NCI-H2081 (cell line): ENCODE data around the gene TMEM60.
A peak's percentile ranks its signal among the peaks of the same experiment; 100 is the strongest.
"Not testable (repeated sequence)": the region's sequence is repeated elsewhere in the genome, so short reads cannot be mapped to it uniquely, and the experiment has no call there.

ENCODE experiments used
- DNase-seq, 2 experiments: peaks; one replicate each; lab custom pipeline; 2025; lab: John Stamatoyannopoulos, UW

Gene TMEM60, protein sequence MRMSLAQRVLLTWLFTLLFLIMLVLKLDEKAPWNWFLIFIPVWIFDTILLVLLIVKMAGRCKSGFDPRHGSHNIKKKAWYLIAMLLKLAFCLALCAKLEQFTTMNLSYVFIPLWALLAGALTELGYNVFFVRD

DNA sequence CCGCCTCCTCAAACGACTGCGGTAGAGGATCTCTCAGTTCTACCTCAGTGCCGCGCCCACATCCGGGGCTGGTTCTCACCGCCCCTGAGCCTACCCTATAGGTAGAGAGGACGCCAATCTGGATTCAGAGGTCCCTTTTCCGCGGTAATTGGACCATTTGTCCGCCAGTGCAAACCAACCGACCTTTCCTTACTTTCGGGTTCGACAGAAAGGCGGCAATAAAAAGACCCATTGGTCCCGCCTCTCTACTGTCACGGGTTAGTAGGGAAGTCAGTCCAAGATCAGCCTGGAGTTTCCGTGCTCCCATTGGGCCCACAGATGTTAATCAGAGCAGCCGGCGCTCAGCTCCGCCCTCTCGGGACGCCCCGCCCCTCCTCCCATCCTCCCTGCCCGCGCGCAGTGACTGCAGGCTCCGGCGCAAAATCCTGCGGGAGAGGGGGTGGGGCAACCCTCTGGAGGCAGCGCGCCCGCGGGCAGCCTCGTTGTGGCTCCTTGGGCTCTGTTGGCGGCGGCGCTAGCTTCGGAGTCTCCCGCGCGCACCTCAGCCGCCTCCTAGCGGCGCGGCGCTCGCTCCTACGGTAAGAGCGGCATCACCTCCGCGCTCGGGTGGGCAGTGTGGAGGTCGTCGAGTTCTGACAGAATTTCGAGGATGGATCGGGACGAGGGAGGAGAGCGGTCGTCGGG is at the start of gene TMEM60, which contains the start of gene PHTF2:
TMEM60 (minus strand) TSS at position 41 of the 684 bp plus-strand sequence. CDS start 4,061 bp downstream, outside the sequence.
PHTF2 (plus strand) TSS at position 380 of the 684 bp plus-strand sequence.
- peak; percentile 100 for DNase-seq

DNA sequence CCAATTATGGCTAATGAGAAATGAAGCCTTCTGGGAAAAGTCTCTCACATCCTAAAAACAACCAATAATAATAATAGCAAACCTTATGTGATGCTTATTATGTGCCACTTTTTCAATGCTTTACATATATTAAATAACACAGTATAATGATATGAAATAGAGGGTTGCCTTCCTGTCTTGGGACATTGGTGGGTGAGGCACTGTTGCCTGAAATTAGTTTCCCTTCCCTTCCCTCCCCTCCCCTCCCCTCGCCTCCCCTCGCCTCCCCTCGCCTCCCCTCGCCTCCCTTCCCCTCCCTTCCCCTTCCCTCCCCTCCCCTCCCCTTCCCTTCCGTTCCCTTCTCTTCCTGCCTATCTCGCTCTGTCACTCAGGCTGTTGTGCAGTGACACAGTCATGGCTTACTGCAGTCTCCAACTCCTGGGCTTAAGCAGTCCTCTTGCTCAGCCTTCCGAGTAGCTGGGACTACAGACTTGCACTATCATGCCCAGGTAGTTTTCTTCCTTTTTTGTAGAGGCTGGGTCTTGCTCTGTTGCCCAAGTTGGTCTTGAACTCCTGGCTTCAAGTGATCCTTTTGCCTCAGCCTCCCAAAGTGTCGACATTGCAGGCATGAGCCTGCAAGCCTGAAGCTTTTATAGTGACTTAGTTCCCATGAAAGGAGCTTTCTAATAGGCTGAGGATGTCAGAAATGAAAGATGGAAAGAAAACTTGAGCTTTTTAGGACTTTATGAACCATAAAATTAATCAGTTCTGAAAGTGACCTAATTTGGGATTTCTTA is 48.3 kb upstream of the TMEM60 start:
- no peak for DNase-seq

DNA sequence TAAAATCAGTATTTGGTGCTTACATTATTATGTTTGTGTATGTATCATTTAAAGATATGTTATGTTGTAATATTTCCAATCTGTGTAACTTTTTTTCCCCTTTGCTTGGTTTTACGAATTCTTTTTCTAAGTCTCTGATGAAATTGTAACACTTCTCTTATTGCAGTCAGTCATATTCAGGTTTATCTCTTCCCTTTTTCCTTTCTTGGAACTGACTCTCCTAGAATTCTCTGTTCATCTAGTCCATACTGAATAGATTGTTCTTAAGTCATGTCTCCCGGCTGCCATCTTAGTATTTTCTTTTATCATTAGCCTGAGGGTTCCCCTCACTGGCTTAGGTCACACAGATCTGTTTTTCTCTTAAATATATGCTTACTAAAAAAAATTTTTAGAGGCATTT is 45.0 kb upstream of the TMEM60 start:
- DNase-seq = no peak

DNA sequence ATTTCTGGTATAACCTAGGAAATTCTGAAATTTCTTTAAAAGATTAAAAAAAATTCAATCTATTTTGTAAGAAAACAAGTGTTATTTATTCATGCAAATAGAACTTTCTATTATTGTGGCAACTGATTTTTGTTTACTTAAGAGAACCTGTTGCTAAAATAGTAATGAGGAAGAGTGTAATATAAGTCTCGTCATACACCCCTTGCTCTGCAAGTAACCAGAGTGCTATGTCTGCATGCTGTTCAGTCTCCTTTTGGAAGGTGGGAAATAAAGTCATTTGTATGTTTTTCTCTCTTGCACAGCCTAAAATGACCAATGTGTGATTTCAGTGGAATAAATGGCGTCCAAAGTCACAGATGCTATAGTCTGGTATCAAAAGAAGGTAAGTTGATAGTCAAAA is 41.7 kb upstream of the TMEM60 start:
- DNase-seq = no peak

DNA sequence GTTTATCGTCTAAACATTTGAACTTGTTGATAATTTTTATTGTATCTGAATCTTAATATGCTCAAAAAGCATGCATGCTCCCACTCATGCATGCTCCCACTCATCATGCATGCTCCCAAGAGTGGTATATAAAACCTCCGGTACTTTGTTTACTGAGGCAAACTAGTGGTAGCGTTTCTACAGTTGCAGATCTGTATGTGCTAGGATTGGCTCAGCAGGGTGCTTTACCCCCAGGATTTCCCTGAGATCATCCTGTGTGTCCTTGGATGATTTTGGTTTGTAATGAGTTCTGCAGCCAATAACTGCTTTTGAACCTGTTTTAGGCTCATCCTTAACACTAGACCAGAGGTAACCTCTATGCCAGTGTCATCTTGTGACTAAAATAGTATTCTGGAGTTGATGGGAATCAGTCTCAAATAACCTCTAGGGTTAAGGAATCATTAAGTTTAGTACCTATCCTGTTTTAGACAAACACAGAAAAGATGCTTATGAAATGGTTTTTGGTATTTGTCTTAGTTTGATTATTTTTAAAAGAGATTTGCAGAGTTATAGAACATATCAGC is 40.8 kb upstream of the TMEM60 start:
- peak in 1 of 2 experiments; percentile 63 for DNase-seq

DNA sequence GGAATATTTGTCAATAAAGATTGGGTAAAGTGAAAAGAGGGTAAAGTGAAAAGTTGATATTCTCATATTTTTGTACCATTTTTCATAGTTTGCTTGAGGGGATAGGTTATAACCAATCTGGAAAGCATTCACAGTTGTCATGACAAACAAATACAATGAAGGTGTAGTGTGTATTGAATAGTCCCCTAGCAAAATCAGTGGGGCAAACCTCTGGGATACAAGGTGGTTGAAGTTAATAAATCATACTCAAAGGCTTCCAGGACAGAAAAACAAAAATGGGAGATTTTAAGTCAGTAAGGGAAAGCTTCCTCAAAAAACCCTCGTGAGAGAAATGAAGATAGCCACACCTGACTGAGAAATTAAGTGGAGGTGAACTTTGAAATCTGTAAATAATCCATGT is 39.7 kb upstream of the TMEM60 start:
- DNase-seq = peak; percentile 6 to 51

DNA sequence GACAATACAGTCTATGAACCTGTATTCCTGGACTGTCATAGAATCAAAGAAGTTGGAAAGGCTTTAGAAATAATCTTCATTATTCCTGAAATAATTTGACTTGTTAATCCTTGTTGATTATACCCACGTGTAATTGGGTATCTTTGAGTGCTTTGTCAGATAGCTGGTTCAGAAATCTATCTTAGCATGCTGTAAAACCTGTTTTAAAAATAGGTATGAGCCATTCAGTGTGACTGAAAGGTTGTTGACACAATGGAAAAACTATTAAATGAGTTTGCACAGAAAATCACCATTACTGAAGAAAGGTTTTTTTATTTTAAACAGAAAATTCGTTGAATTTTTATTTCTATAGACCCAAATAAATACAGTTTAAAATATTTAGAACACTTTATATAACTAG is 39.0 kb upstream of the TMEM60 start:
- DNase-seq = peak; percentile 50 to 77

DNA sequence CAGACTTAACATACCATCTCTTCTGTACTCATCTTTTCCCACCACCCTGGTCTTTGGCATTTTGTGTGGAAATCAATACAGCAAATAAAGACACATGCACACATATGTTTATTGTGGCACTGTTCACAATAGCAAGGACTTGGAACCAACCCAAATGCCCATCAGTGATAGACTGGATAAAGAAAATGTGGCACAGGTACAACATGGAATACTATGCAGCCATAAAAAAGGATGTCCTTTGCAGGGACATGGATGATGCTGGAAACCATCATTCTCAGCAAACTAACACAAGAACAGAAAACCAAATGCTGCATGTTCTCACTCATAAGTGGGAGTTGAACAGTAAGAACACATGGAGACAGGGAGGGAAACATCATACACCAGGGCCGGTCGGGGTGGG is 38.2 kb upstream of the TMEM60 start:
- DNase-seq = not testable (repeated sequence)

DNA sequence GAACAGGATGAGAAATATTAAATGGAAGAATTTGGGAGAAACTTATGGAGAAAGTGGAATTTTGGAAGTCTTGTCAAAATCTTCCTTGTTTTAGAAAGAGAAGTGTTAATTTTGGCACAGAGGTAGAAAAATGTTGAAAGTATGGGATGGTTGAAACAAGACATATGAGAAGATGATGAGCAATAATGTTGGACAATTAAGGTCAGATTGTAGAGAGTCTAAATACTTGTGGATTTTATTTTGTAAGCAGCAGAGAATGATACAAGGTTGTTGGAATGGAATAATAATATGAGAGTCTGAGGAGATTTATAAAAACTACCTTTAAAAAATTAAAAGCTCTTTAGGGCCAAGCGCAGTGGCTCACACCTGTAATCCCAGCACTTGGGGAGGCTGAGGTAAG is 34.9 kb upstream of the TMEM60 start:
- DNase-seq = no peak

DNA sequence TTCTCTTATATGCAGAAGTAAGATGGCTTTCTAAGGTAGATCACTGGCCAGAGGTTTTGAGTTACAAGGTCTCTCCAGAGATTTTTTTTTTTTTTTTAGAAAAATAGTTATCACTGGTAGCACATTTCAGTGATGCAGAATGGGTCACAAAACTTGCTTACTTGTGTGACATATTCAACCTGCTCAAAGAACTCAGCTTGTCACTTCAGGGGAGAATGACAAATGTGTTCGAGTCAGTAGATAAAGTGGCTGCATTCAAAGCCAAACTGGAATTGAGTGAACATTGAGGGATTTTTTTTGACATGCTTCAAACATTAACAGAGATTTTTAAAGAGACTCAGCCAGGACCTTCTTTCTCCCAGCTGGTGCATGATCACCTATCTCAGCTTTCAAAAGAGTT is 33.7 kb upstream of the TMEM60 start:
- no peak for DNase-seq

DNA sequence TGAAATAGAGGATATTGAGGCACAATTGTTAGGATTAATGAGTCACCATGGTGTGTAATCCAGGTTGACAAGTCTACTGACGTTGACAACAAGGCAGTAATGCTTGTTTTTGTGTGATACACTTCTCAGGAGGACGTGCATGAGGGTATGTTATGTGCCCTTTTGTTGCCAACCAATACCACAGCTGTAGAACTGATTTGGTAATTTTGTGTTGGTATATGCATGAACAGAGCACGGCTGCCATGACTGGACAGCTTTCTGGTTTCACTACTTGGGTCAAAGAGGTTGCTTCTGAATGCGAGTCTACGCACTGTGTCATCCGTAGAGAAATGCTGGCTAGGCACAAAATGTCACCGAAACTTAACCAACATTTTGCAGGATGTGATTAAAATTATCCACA is 33.2 kb upstream of the TMEM60 start:
- no peak for DNase-seq

DNA sequence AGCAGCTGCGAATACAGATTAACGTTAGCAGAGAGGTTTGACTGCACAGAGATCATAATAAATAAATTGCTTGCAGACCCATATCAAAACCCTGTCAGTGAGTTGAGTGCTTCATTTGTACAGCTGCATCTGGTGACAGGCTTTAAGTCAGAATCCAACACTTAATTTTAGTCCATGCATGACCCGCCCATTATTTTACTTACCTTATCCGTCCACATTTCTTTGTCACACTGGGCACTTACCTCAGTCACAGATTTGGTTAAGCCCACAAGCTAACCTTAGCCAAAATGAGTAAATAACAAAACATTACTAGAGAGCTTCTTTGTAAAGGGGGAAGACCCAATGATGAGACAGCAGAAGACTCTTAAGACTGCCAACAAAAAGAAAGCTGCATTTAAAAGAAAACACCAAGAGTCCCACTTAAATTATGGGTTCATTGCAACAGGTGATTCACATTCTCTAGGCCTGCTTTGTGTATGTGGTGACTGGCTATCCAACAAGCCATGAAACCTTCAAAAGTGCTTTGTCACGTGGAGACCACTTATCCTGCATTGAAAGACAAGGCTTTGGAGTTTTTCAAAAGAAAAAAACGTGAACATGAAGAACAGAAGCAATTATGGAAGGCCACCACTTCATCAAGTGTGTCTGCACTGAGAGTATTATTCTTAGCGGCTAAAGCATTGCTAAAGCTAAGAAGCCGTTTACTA is 32.6 kb upstream of the TMEM60 start:
- peak; percentile 48 to 87 for DNase-seq

DNA sequence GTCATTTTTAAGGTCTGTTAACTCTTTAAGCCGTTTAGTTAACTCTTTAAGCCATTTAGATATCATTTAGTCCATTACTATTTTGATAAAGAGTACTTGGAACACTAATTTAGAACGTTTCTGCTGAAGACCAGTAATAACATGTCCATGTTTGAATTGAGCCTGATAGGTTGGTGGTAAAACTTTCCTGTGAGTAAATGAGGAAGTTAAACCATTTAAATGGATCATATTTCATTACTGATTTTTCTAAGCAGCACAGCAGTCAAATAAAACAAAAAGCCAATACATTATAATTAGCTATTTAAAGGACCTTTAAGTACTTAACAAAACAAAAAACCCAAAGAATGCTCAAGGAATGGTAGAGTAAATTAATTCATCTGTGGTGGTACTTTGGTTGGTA is 29.8 kb upstream of the TMEM60 start:
- peak in 1 of 2 experiments; percentile 60 for DNase-seq

DNA sequence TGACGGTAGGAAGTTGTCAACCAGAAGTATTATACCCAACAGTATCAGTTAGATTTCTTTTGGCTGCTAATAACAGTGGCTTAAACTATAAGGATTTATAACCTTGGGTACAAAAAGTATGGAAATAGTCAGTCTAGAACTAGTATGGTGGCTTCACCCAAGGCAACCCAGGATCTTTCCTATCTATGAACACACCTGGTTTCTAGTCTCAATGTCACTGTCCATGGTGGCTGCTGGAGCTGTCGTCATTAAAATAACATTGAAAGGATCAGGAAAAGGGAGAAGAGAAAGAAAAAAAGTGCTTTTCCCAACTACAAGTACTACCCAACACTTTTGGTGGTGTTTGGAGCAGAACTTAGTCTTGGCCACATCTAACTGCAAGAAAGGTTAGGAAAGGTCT is 28.1 kb upstream of the TMEM60 start:
- DNase-seq = peak; percentile 17 to 59

DNA sequence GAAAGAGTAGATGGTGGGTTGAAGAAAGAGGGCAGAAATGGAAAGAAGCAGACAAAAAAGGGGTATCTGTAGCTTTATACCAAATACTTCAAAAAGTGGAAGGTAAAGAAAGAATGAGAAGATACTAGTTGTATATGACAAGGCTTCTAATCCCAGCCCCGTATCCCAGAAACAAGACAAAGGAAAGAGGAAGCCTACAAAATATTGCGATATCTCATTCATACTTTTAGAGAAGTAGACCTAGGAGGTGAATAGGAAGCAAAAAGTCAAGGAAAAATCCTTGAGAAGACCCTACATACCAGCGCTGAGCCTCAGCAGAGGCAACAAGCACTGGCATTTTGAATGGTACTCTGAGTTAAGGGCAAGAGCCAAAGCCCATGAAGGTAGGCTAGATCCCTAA is 26.9 kb upstream of the TMEM60 start:
- DNase-seq = no peak

DNA sequence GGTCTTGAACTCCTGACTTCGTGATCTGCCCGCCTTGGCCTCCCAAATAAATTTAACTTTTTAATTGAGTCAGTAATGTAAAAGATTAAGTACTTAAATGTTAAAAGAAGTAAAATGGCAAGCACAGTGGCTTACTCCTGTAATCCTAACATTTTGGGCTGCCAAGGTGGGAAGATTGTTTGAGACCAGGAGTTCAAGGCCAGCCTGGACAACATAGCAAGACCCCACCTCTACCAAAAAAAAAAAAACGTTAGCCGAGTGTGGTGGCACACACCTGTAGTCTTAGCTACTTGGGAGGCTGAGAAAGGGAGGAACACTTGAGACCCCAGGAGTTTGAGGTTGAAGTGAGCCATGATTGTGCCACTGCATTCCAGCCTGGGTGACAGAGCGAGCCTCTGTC is 26.4 kb upstream of the TMEM60 start:
- DNase-seq = no peak

DNA sequence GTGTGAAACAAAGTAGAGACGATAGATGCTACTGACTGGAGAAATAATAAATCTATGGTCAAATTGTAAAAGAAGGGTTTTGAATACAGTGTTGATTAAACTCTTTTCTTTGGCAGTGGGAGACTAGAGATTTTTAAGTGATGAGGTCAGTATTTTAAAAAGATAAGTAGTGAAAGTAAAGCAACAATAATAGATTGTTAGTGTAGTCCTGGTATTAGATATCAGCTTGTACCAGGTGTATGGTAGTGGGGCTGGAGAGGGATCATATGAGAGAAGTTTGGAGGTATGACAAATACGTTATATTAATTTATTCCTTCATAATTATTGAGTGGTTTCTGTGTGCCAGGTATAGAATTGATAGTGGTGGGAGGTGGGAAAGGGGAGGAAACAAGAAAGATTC is 25.6 kb upstream of the TMEM60 start:
- DNase-seq = no peak

DNA sequence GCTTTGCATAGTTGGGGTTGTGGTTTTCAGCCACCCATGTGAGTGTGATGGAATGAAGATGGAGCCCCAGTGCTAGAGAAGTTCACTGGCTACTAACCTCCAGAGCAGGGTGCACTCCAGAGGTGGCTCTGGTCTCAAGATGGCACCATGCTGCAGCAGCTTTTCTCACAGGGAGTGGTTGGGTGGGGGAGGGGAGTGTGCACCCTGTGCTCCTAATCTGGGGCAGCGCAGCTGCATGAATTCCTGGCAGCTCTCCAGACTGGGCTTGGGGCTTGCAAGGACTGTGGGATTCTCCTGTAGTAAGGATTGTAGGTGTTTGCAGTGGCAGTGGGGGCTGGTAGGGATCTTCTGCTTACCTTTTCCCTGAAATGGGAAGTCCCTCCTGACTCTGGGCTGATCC is 24.0 kb upstream of the TMEM60 start:
- no peak for DNase-seq

DNA sequence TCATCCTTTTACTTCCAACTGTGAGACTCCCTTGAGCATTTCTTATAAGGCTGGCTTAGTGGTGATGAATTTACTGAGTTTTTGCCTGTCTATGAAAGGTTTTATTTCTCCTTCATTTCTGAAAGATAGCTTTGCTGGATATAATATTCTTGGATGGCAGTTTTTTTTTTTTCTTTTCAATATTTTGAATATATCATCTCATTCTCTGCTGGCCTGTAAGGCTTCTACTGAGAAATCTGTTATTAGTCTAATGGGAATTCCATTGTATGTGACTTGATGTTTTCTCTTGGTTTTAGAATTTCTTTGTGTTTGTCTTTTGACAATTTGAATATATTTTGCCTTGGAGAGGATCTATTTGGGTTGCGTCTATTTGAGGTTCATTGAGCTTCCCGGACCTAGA is 22.7 kb upstream of the TMEM60 start:
- no peak for DNase-seq

DNA sequence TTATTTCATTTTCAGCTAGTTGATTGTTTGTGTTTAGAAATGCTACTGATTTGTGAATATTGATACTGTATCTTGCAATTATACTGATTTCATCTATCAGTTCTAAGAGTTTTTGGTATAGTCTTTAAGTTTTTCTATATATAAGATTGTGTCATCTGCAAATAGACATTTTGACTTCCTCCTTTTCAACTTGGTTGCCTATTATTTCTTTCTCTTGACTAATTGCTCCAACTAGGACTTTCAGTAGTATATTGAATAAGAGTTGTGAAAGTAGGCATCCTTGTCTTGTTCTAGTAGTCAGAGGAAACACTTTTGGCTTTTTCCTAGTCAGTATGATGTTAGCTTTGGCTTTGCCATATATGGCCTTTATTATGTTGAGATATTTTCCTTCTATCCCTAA is 20.8 kb upstream of the TMEM60 start:
- no peak for DNase-seq

DNA sequence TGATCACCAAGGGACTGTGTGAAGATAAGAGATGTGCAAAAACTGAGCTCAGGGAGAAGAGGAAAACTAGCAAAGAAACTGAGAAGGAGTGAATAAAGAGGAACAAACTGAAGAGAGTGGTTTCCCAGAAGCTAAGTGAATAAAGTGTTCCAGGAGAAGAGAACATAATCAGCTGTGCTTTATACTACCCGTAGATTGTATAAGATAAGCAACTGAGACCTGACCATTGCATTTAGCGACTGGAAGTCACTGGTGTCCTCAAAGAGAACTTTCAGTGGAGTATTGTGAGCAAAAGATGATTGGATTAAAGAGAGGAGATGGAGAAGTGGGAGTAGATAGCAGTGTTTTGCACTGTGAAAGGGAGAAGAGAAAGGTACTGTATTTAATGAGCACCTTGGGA is 14.9 kb upstream of the TMEM60 start:
- DNase-seq = no peak

DNA sequence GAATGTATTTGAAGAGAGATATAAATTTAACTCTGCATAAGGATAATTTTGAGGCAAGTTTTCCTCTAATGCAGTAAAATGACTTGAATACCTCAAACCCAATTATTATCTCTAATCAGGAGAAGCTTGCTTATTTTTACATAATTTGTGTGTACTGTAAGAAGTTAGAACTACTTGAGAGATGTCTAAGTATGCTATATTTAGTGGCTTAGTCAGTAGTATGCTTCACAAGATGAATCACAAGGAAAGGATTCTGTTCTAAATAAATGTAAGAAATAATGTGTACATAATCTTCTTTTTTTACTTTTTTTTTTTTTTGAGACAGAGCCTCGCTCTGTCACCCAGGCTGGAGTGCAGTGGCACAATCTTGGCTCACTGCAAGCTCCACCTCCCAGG is 14.1 kb upstream of the TMEM60 start:
- DNase-seq = no peak
